ENCODE results near the gene MPP4.

Gene MPP4

DNA sequence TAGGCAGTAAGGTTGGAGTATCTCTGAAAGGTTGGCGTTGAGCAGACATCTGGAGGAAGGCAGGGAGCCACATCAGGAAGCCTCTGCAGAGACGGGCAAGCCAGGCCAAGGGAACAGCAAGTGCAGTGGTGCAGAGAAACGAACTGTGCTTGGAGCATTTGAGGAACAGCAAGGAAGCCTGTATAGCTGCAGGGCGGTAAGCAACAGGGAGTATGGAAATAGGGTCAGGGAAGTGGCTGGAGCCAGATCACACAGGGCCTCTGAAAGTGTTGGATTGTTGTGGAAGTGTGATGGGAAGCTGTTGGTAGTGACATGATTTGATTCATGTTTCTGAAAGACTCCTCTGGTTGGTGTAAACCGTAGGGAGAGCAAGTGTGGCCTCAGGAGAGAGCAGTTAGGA, 41.7 kb downstream of the MPP4 start:
- no peak overlapping the region for H3K27ac ChIP-seq (ENCODE audit: low read length)
- H3K4me2 ChIP-seq (ENCODE audit: low read length) = no peak overlapping the region
- no peaks in the 10 kb centered on the region for H4K20me1 ChIP-seq (ENCODE audit: insufficient read depth, low read length)
- H3K9me3 ChIP-seq (ENCODE audit: insufficient read depth, low read length) = no peaks in the 10 kb centered on the region
- H3K27me3 ChIP-seq (ENCODE audit: low read depth, low read length) = no peaks in the 10 kb centered on the region
- no peaks in the 10 kb centered on the region for H3K79me2 ChIP-seq (ENCODE audit: low read length)
- H3K9ac ChIP-seq (ENCODE audit: low read length) = no peak overlapping the region
- H3K4me3 ChIP-seq (ENCODE audit: low read length) = no peak overlapping the region
- TF ChIP-seq CTCF (IDR thresholded peaks at IDR 0.05; ENCODE audit: low read depth, low read length) (no peak), EZH2phosphoT487 (IDR thresholded peaks at IDR 0.05; ENCODE audit: low read depth) (no peak)
- H3K4me1 ChIP-seq (ENCODE audit: low read length) = peaks cover 26% of the 10 kb centered on the region
- H3K36me3 ChIP-seq (replicated peaks; ENCODE audit: low read depth, low read length) = no peaks in the 10 kb centered on the region
- H2AFZ ChIP-seq (ENCODE audit: low read depth, low read length) = no peak overlapping the region

DNA sequence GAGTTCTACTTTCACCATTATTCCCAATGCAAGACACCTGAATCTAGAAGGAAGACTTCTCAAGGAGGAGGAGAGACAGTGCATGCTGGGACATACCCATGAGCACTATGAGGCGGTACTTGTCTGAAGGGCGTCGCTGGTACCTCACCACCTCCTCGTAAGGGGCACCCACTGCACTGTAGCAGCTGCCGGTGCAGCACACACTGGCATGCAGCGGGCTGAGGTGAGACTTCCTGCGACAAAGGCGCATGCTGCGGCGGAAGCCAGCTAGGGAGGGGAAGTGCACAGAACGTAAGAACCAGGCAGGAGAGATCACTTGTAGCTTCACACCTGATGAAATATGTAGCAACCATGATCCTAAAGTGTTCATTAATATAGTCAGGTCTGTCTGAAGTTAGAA, 42.3 kb downstream of the MPP4 start:
- no peak overlapping the region for H3K4me2 ChIP-seq (ENCODE audit: low read length)
- H3K9me3 ChIP-seq (ENCODE audit: insufficient read depth, low read length) = no peaks in the 10 kb centered on the region
- no peaks in the 10 kb centered on the region for H4K20me1 ChIP-seq (ENCODE audit: insufficient read depth, low read length)
- TF ChIP-seq CTCF (IDR thresholded peaks at IDR 0.05; ENCODE audit: low read depth, low read length) (no peak), EZH2phosphoT487 (IDR thresholded peaks at IDR 0.05; ENCODE audit: low read depth) (no peak)
- no peak overlapping the region for H2AFZ ChIP-seq (ENCODE audit: low read depth, low read length)
- no peaks in the 10 kb centered on the region for H3K79me2 ChIP-seq (ENCODE audit: low read length)
- no peak overlapping the region for H3K27ac ChIP-seq (ENCODE audit: low read length)
- no peaks in the 10 kb centered on the region for H3K36me3 ChIP-seq (replicated peaks; ENCODE audit: low read depth, low read length)
- peaks cover 21% of the 10 kb centered on the region for H3K4me1 ChIP-seq (ENCODE audit: low read length)
- no peaks in the 10 kb centered on the region for H3K27me3 ChIP-seq (ENCODE audit: low read depth, low read length)
- no peak overlapping the region for H3K4me3 ChIP-seq (ENCODE audit: low read length)
- no peak overlapping the region for H3K9ac ChIP-seq (ENCODE audit: low read length)

DNA sequence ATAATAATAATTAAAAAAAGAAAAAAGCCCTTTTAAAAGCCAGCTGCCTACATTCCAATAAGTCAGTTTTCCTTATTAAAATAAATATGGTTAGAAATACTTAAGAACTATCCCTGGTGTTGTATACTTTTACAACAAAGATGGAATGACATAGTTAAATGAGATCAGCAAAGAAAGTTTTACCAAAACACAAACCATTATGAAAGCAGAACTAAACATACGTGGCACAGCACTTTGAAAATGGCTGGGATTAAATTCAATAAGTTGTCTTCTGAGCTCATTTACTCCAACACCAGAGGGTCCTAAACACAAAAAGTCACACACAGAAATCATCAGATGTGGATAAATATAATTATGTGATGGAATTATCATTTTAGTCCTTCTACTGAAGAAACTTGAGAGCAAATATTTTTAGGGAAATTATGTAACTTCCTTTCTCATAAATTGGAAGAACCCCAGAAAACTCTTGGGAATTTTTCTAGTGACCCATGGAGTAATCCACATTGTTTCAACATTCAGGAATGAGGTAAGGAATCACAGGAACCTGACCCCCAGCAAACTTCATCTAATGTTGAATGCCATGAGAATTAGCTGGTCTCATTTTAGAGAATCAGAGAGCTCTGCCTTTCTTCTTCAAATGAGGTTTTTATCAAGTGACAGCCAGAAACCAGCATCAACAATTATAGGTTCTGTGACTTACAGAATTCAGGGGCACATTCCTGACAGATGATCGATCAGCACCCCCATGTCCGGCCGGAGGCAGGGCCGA, 43.6 kb downstream of the MPP4 start:
- Histone ChIP-seq H3K79me2 (ENCODE audit: low read length) (no peaks in the 10 kb centered on the region), H3K9ac (ENCODE audit: low read length) (no peak overlapping the region), H3K4me2 (ENCODE audit: low read length) (no peak overlapping the region), H3K9me3 (ENCODE audit: insufficient read depth, low read length) (no peaks in the 10 kb centered on the region), H4K20me1 (ENCODE audit: insufficient read depth, low read length) (no peaks in the 10 kb centered on the region), H3K4me1 (ENCODE audit: low read length) (peaks cover 13% of the 10 kb centered on the region; the same call in 1 of the 2 replicates), H3K4me3 (ENCODE audit: low read length) (no peak overlapping the region), H3K27me3 (ENCODE audit: low read depth, low read length) (no peaks in the 10 kb centered on the region), H3K36me3 (replicated peaks; ENCODE audit: low read depth, low read length) (no peaks in the 10 kb centered on the region), H3K27ac (ENCODE audit: low read length) (no peak overlapping the region), H2AFZ (ENCODE audit: low read depth, low read length) (no peak overlapping the region)
- TF ChIP-seq EZH2phosphoT487 (IDR thresholded peaks at IDR 0.05; ENCODE audit: low read depth) = no peak
- no peak for TF ChIP-seq CTCF (IDR thresholded peaks at IDR 0.05; ENCODE audit: low read depth, low read length)

DNA sequence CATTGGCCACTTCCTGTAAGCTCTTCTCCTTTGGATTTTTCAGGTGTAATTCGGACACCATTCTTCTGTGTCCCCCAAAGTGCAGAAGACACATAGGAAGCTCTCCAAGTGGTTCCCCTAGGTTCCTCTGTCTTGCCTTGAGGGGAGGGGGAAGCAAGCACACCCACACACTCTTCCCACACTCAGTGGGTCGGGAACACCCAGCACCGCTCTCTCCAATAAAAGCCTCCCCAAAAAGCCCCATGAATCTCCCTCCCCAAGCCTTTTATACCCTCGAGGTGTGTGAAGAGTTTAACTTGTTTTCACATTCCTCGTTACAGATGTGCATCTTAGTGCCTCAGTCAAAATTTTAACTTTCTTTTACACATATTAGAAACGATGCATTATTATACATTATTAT, 45.2 kb downstream of the MPP4 start:
- no peaks in the 10 kb centered on the region for H3K36me3 ChIP-seq (replicated peaks; ENCODE audit: low read depth, low read length)
- no peak overlapping the region for H3K27ac ChIP-seq (ENCODE audit: low read length)
- no peak overlapping the region for H2AFZ ChIP-seq (ENCODE audit: low read depth, low read length)
- no peak overlapping the region for H3K4me2 ChIP-seq (ENCODE audit: low read length)
- peaks cover 13% of the 10 kb centered on the region; the same call in 1 of the 2 replicates for H3K4me1 ChIP-seq (ENCODE audit: low read length)
- no peaks in the 10 kb centered on the region for H4K20me1 ChIP-seq (ENCODE audit: insufficient read depth, low read length)
- H3K4me3 ChIP-seq (ENCODE audit: low read length) = no peak overlapping the region
- no peak overlapping the region for H3K9ac ChIP-seq (ENCODE audit: low read length)
- no peaks in the 10 kb centered on the region for H3K9me3 ChIP-seq (ENCODE audit: insufficient read depth, low read length)
- TF ChIP-seq CTCF (IDR thresholded peaks at IDR 0.05; ENCODE audit: low read depth, low read length) (no peak), EZH2phosphoT487 (IDR thresholded peaks at IDR 0.05; ENCODE audit: low read depth) (no peak)
- no peaks in the 10 kb centered on the region for H3K27me3 ChIP-seq (ENCODE audit: low read depth, low read length)
- H3K79me2 ChIP-seq (ENCODE audit: low read length) = no peaks in the 10 kb centered on the region
